Measurements from ENCODE around the gene LNX1.

Gene LNX1

DNA sequence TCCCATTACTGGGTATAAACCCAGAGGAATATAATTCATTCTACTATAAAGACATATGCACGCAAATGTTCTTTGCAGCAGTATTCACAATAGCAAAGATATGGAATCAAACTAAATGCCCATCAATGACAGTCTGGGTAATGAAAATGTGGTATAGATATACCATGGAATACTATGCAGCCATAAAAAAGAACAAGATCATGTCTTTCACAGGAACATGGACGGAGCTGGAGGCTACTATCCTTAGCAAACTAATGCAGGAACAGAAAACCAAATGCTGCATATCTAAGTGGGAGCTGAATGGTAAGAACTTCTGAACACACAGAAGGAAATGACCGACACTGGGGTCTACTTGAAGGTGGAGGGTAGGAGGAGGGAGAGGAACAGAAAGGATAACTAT is 42.6 kb downstream of the LNX1 start:
- TF ChIP-seq POLR2A (IDR thresholded peaks at IDR 0.05; ENCODE audit: low read length) = no peak
- no peak for TF ChIP-seq GATA1 (IDR thresholded peaks at IDR 0.05; ENCODE audit: low read depth, low read length)
- DNase-seq = no peak

DNA sequence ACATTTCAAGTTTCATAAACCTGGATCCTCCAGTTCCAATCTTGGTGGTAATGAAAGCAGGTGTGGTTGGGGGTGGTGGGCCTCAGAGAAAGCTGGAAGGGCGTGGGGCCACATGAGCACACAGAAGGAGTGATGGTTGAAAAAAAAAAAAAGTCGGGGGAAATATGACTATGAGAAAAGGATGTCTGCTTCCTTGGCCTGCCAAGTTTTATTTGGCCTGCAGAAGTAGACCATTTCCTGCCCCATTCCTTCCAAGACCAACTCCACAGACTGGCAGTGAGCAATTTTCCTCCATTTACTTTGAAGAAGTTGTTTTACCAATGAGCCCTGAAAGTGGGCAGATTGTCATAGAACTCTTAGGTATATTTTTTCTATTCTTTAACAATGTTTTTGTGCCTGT is 43.3 kb downstream of the LNX1 start:
- no peak for DNase-seq
- no peak for TF ChIP-seq GATA1 (IDR thresholded peaks at IDR 0.05; ENCODE audit: low read depth, low read length)
- TF ChIP-seq POLR2A (IDR thresholded peaks at IDR 0.05; ENCODE audit: low read length) = no peak

DNA sequence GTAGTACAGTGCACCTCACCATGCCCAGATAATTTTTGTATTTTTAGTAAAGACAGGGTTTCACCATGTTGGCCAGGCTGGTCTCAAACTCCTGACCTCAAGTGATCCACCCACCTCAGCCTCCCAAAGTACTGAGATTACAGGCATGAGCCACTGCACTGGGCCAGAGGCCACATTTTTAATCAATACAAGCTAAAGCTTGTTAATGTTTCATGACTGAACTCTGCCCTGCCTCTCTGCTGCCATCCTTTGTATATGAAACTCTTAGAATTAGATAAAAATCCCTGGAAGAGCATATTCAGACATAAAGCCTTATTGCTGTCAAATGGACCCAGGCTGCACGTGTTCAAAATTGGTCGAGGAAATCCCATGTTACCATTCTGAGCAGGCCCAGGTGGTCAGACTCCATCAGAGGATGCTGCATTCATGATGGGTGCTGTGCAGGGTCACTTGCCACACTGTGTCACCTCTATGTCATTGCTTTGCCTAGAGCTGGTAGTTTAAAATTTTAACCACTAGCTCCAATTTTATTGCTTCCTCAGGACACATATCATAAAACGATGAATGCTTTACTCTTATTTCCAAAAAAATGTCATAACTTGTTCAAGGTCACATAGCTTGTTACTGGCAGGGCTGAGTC is 45.2 kb downstream of the LNX1 start:
- DNase-seq = no peak
- no peak for TF ChIP-seq GATA1 (IDR thresholded peaks at IDR 0.05; ENCODE audit: low read depth, low read length)
- no peak for TF ChIP-seq POLR2A (IDR thresholded peaks at IDR 0.05; ENCODE audit: low read length)

DNA sequence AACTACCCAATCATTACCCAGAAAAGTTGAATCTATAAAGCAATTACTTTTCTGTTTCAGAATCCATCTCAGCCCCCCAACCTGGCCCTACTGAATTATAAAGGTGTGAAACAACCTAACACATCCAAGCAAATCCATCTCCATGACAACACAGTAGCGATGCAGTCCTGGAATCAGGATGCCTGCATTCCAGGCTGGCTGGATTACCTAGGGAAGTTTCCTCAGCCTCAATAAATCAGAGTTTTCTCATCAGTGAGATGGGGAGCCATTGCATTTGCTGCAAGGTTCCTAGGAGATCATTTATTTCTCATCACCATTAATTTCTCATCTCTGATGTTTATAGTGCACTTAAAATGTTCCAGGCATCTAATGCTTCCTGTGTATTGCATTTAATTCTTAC is 46.0 kb downstream of the LNX1 start:
- TF ChIP-seq POLR2A (IDR thresholded peaks at IDR 0.05; ENCODE audit: low read length) (no peak), GATA1 (IDR thresholded peaks at IDR 0.05; ENCODE audit: low read depth, low read length) (no peak)
- no peak for DNase-seq

DNA sequence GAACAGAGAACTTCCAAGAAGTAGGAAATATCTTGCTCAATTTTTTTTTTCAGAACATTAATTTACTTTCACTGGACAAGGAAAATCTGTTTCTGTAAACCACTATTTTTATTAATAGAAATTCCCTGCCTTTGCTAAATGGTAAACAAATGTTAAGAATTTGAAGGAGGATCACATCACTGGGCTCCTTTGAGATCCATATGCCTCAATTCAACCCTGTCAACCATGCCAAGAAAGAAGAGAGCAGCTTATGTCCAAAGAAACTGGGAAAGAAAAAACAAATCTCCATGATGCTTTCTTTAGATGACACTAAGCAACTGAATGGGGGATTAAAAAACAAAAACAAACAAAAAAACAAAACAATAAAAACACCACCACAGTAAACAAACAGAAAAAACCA is 47.7 kb downstream of the LNX1 start:
- TF ChIP-seq GATA1 (IDR thresholded peaks at IDR 0.05; ENCODE audit: low read depth, low read length) (no peak), POLR2A (IDR thresholded peaks at IDR 0.05; ENCODE audit: low read length) (no peak)
- no peak for DNase-seq

DNA sequence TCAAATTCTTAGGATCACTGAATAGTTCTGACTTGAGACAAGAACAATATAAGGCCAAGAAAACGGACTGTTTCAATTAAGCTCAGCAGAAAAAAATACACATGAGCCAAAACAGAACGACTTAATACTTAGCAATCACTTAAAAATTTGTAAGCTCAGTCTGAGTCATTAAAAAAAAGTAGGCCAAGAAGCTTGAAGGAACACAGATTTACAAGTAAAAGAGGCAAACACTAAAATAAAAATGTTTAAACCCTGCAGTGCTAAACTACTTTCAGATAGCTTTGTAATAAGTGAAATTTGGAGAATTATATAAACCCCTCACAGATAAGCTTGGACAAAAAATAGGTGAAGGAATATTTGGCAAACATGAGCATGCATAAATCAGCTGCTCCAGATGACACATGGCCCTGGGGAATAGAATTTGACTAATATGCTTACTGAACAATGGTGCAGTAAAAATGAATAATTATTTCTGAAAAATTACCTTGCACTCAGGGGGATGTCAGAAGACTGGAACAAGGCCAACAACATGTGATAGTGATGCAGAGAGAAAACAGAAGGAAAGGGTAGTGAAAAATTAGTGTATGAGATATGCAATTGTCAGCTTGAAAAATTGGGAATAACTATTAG is 49.6 kb downstream of the LNX1 start:
- no peak for DNase-seq

DNA sequence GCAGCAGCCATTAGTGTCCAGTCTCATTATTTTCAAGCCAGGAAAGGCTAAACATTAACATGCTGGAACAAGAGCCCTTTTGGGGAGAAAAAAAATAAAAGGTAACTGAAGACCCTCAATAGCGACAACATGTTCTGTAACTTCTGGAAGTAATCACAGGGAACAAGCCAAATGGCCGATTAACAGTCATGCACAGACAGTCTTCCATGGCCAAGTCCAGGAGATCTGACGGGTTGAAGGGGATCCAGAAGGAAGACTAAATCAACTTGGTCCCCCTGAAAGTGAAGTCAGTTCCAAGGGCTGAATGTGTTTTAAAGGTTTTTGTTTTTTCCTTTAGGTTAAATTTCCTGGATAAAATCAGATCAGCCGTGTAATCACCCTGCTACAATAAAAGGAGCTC is 52.5 kb downstream of the LNX1 start:
- TF ChIP-seq GATA1 (IDR thresholded peaks at IDR 0.05; ENCODE audit: low read depth, low read length) (no peak), POLR2A (IDR thresholded peaks at IDR 0.05; ENCODE audit: low read length) (no peak)

More for the DNA sequence above, 49.6 kb downstream of the LNX1 start:
- TF ChIP-seq GATA1 (IDR thresholded peaks at IDR 0.05; ENCODE audit: low read depth, low read length) (no peak), POLR2A (IDR thresholded peaks at IDR 0.05; ENCODE audit: low read length) (no peak)

DNA sequence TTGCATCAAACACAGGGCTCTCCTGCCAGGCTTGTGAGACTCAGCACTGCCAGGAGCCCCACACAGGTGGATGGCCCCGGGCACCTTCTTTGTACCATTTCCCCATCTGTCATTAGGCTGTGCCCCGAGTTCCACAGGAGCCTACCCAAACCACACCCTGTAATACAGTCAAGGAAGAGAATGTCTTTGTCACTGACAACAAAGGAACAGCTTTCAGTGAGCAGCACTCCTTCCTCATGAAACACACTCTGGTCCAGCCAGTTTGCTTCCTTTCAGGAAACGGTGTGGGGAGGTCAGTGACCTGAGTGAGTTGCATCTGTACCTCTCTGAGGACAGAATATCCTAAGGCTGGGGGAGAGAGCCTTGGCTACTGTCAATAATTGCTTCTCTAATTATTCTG is 53.7 kb downstream of the LNX1 start:
- TF ChIP-seq POLR2A (IDR thresholded peaks at IDR 0.05; ENCODE audit: low read length) = no peak
- no peak for DNase-seq

More for the DNA sequence above, 52.5 kb downstream of the LNX1 start:
- no peak for DNase-seq

DNA sequence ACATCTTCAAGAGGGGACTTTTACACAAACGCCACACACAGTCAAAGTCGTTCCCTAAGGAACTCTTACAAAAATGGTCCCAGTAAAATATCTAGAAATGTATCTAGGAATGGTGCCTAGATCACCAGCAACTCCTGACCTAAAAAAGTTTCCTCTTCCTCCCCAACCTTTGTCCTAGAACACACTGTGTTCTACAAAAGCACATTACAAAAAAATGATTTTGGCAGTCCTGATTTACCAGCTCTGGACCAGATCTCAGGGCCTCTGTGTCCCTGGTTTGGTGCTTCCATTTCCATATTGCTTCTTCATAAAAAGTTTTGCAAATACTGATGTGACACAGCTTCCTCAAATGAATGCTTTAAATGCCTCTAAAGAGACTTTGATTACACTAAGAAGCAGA is 55.0 kb downstream of the LNX1 start:
- no peak for DNase-seq
- TF ChIP-seq POLR2A (IDR thresholded peaks at IDR 0.05; ENCODE audit: low read length) (no peak), GATA1 (IDR thresholded peaks at IDR 0.05; ENCODE audit: low read depth, low read length) (no peak)

DNA sequence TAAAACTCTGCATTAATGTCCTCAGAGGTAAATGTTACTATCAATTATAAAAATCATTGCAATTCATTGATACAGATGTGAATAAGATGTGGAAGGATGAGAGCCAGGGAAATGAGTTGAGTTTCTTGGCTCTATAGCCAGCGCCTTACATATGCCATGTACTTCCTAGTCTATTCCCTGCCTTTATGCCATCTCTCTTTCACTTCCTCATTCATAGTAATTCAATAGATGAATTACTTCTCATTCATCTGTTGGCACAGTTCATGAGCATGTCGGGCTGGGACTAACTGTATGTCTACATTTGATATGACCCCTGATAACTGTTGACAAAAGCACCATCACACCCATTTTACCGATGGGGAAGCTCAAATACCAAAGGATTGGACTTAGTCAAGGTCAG is 55.7 kb downstream of the LNX1 start:
- TF ChIP-seq POLR2A (IDR thresholded peaks at IDR 0.05; ENCODE audit: low read length) (no peak), GATA1 (IDR thresholded peaks at IDR 0.05; ENCODE audit: low read depth, low read length) (no peak)

DNA sequence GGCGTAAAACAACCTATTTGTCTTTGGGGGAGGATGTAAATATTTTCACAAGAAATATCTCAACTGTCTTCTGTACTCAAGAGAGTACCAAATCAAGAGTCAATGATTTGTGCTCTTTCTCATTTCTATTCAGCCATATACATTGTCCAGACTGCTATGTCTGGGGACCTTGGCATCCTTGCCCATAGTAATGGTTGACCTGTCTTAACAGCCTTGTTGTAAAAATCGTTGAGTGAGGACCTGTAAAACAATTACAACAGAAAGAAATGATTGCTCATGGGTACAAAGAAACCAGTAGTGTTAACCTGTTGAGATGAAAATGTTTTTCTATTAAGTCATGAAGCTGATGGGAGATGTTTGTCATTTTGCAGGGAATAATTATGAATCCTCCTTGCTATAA is 56.6 kb downstream of the LNX1 start:
- no peak for TF ChIP-seq POLR2A (IDR thresholded peaks at IDR 0.05; ENCODE audit: low read length)
- TF ChIP-seq GATA1 (IDR thresholded peaks at IDR 0.05; ENCODE audit: low read depth, low read length) = no peak
- no peak for DNase-seq

More for the DNA sequence above, 55.7 kb downstream of the LNX1 start:
- no peak for DNase-seq

DNA sequence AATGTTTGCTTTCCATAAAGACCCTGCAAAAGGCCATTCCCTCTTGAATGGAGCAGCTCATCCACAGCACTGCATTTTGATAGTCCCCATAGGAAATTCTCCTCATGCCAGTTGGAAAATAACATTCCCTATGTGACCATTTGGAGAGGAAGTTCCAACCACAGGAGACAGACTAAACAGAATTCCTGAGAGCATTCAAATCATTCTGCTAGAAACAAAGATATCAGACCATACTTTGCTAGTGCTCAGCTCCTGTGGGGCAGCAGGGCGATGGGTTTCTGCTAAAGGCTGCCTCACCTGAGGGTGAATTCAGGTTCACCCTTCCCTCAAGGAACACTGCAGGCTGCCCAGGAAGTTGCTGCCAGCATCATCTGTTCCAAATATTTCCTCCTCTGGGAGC is 58.8 kb downstream of the LNX1 start:
- no peak for DNase-seq
- TF ChIP-seq POLR2A (IDR thresholded peaks at IDR 0.05; ENCODE audit: low read length) (no peak), GATA1 (IDR thresholded peaks at IDR 0.05; ENCODE audit: low read depth, low read length) (no peak)

DNA sequence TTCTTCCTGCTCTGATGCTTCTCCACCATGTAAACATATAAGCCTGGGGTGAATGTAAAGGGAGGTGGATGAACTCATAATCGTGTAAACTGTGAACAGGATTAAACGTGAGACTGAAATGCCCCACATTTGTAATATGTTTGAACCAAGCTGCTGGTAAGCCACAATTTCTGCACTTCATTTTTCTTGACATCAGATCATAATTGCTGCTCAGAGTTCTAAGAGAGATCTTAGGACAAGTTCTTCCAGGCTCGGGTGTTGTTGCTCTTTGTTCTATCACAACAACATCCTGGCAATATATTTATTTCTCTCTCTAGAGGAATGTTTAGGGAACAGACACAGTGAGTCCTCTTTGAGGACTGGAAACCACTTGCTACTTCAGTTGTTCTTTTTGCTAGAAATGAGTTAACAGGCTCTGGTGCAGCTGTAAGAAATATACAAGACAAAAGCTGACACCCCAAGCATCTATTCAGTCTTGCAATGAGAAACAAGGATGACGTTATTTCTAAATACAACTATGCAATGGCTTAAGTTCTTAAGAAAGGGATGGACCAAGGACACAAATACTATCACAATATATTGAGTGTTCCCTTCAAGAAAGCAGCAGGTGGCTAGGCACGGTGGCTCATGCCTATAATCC is 59.6 kb downstream of the LNX1 start:
- no peak for DNase-seq
- TF ChIP-seq POLR2A (IDR thresholded peaks at IDR 0.05; ENCODE audit: low read length) (no peak), GATA1 (IDR thresholded peaks at IDR 0.05; ENCODE audit: low read depth, low read length) (no peak)

DNA sequence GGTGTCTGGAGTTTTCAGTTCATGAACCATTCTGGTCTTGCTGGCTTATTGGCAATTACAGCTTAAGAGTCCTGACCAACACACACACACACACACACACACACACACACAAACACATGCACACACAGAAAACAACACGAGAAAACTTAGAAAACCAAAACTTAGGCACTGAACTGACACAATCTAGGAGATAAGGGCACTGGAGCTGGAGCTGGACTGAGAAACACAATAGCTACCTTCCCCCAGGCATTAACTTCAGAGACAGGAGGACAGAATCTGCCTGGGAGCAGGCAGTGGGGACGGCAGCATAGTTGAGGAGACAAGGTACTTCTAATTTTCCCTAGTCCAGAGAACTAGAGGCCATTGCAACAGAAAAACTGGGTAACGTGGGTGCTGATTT is 62.3 kb downstream of the LNX1 start:
- DNase-seq = no peak
- no peak for TF ChIP-seq GATA1 (IDR thresholded peaks at IDR 0.05; ENCODE audit: low read depth, low read length)
- TF ChIP-seq POLR2A (IDR thresholded peaks at IDR 0.05; ENCODE audit: low read length) = no peak

DNA sequence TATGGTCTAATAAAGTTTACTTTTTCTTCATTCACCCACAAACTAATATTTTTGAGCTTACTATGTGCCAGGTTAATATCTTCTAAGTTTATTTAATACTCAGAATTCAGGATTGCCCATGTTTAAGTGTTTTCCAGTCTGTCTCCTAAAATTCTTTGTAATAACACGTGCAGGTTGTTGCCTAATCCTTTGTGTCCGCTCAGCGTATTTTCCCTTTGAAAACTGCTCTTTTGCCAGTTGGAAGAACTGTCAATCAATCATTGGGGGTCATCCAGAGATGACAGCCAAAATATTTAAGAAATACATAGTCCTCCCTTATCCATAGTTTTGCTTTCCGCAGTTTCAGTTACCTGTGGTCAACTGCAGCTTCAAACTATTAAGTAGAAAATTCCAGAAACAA is 63.4 kb downstream of the LNX1 start:
- DNase-seq = no peak
- TF ChIP-seq GATA1 (IDR thresholded peaks at IDR 0.05; ENCODE audit: low read depth, low read length) = no peak
- TF ChIP-seq POLR2A (IDR thresholded peaks at IDR 0.05; ENCODE audit: low read length) = no peak
